Measurements from ENCODE around the gene BRSK1. TPM values are rescaled to one million over a fixed set of nuclear protein-coding genes. Genes with fewer than 3 reads are reported as not detected.

The BRSK1 gene
- total RNA-seq: 1 to 10 TPM in 1 of 4 donors, under 1 TPM in 1, not detected in 2; 0.73 to 1.1 TPM

- Histone ChIP-seq H3K4me3 (peak within 1 kb of the TSS; percentile 35 to 64 (median 49)), H3K27me3 (peaks cover 0 to 27% (median 0%) of the 10 kb centered on the region in 4 donors), H3K27ac (peak within 1 kb of the TSS; percentile 39 to 87 (median 70)), H3K36me3 (no peaks in the 10 kb centered on the region), H3K9me3 (no peaks in the 10 kb centered on the region), H3K4me1 (peaks cover 15 to 44% (median 19%) of the 10 kb centered on the region in 3 donors)
- no peak for DNase-seq
- intact Hi-C loops (cut with DNase I): loop anchor here (10.0 kb wide), 1 partner anchor 131 kb away; no protein-coding TSS in a partner anchor
- 25 to 33% methylated on average over 5 to 6 of the region's 44 CpGs for WGBS, 2 donors
- TF ChIP-seq CTCF (IDR thresholded peaks at IDR 0.05): no peak
- no peak for TF ChIP-seq POLR2A (IDR thresholded peaks at IDR 0.05)
These were observed at the start of gene BRSK1 for GRCh38 chr19:55283548-55284377. Gene BRSK1 (plus strand): TSS chr19:55283997. CDS start chr19:55284443, 446 bp downstream.

GRCh38 chr19:55238030-55238429, 45.8 kb upstream of the BRSK1 start:
- Histone ChIP-seq H3K27me3 (no peaks in the 10 kb centered on the region), H3K4me3 (no peak overlapping the region), H3K36me3 (peaks cover 50 to 100% (median 79%) of the 10 kb centered on the region in 3 donors), H3K4me1 (no peaks in the 10 kb centered on the region), H3K9me3 (no peaks in the 10 kb centered on the region), H3K27ac (no peak overlapping the region)
- intact Hi-C loops (cut with DNase I): no loop called here
- DNase-seq: no peak
- no peak for TF ChIP-seq CTCF (IDR thresholded peaks at IDR 0.05)
- TF ChIP-seq POLR2A (IDR thresholded peaks at IDR 0.05): no peak
- WGBS, 2 donors: 92% methylated on average over 2 of the region's 8 CpGs; no CpG with 5 or more reads in 1 of the 2 donors

- no peak overlapping the region for H3K4me3 ChIP-seq
- H3K4me1 ChIP-seq: no peaks in the 10 kb centered on the region
- H3K9me3 ChIP-seq: no peaks in the 10 kb centered on the region
- DNase-seq: no peak
- TF ChIP-seq POLR2A (IDR thresholded peaks at IDR 0.05) (no peak), CTCF (IDR thresholded peaks at IDR 0.05) (no peak)
- H3K27me3 ChIP-seq: no peaks in the 10 kb centered on the region
- H3K36me3 ChIP-seq: peaks cover 52 to 100% (median 86%) of the 10 kb centered on the region in 3 donors
- H3K27ac ChIP-seq: no peak overlapping the region
- WGBS, 2 donors: 70 to 73% methylated on average over 6 to 11 of the region's 12 CpGs
- intact Hi-C loops (cut with DNase I): no loop called here
These were observed 44.8 kb upstream of the BRSK1 start for GRCh38 chr19:55239004-55239403.

- intact Hi-C loops (cut with DNase I): no loop called here
- no peaks in the 10 kb centered on the region for H3K9me3 ChIP-seq
- no peaks in the 10 kb centered on the region for H3K27me3 ChIP-seq
- WGBS, 2 donors: 67 to 75% methylated on average over 4 of the region's 6 CpGs
- no peak overlapping the region for H3K27ac ChIP-seq
- no peak overlapping the region for H3K4me3 ChIP-seq
- H3K36me3 ChIP-seq: peaks cover 67 to 100% (median 88%) of the 10 kb centered on the region in 3 donors
- no peak for TF ChIP-seq POLR2A (IDR thresholded peaks at IDR 0.05)
- TF ChIP-seq CTCF (IDR thresholded peaks at IDR 0.05): no peak
- no peak for DNase-seq
- no peaks in the 10 kb centered on the region for H3K4me1 ChIP-seq
These were observed 43.1 kb upstream of the BRSK1 start for GRCh38 chr19:55240713-55241020.

- Histone ChIP-seq H3K36me3 (peaks cover 67 to 100% (median 87%) of the 10 kb centered on the region in 3 donors), H3K27me3 (no peaks in the 10 kb centered on the region), H3K9me3 (no peaks in the 10 kb centered on the region), H3K4me1 (no peaks in the 10 kb centered on the region), H3K4me3 (no peak overlapping the region), H3K27ac (no peak overlapping the region)
- 90% methylated on average over 4 of the region's 37 CpGs; no CpG with 5 or more reads in 1 of the 2 donors for WGBS, 2 donors
- TF ChIP-seq POLR2A (IDR thresholded peaks at IDR 0.05): no peak
- no peak for TF ChIP-seq CTCF (IDR thresholded peaks at IDR 0.05)
- DNase-seq: no peak
- intact Hi-C loops (cut with DNase I): no loop called here
These were observed 42.5 kb upstream of the BRSK1 start for GRCh38 chr19:55241143-55241934.
